ENCODE measurements around the gene PCDHB5. TPM values are rescaled to one million over a fixed set of nuclear protein-coding genes. Genes with fewer than 3 reads are reported as not detected.
"Not testable (repeated sequence)": the region's sequence is repeated elsewhere in the genome, so short reads cannot be mapped to it uniquely, and the experiment has no call there.

Gene PCDHB5
- total RNA-seq, 1 experiment from 2014 or later = 23.6 TPM

- Histone ChIP-seq H3K4me3 (ENCODE audit: low read depth, low read length, poor library complexity, severe bottlenecking) (no peak overlapping the region), H3K4me1 (ENCODE audit: insufficient read depth, low read length, poor library complexity, severe bottlenecking) (no peaks in the 10 kb centered on the region), H3K9me3 (ENCODE audit: low read depth, low read length, poor library complexity, severe bottlenecking) (no peaks in the 10 kb centered on the region), H3K36me3 (ENCODE audit: insufficient read depth, low read length, poor library complexity, severe bottlenecking) (no peaks in the 10 kb centered on the region), H3K27me3 (replicated peaks; ENCODE audit: insufficient read depth, low read depth, low read length, poor library complexity) (no peaks in the 10 kb centered on the region), H3K27ac (ENCODE audit: low read depth, low read length, poor library complexity, severe bottlenecking) (no peak overlapping the region)
- no TSS peak for BruUV-seq (replicated peaks)
- intact Hi-C loops (cut with micrococcal nuclease; ENCODE audit: unreplicated experiment) = no loop called here
- ChIA-PET CTCF (no interaction called here), POLR2A (ENCODE audit: low non-redundant PET) (no interaction called here)
- DNase-seq (ENCODE audit: low spot score) = no peak
- TF ChIP-seq, protein P1, sequence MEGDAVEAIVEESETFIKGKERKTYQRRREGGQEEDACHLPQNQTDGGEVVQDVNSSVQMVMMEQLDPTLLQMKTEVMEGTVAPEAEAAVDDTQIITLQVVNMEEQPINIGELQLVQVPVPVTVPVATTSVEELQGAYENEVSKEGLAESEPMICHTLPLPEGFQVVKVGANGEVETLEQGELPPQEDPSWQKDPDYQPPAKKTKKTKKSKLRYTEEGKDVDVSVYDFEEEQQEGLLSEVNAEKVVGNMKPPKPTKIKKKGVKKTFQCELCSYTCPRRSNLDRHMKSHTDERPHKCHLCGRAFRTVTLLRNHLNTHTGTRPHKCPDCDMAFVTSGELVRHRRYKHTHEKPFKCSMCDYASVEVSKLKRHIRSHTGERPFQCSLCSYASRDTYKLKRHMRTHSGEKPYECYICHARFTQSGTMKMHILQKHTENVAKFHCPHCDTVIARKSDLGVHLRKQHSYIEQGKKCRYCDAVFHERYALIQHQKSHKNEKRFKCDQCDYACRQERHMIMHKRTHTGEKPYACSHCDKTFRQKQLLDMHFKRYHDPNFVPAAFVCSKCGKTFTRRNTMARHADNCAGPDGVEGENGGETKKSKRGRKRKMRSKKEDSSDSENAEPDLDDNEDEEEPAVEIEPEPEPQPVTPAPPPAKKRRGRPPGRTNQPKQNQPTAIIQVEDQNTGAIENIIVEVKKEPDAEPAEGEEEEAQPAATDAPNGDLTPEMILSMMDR (conservative IDR thresholded peaks at IDR 0.05; ENCODE audit: low read depth, low read length) = no peak
- no peak for TF ChIP-seq EZH2 (IDR thresholded peaks at IDR 0.05; ENCODE audit: borderline replicate concordance, low read depth, low read length, poor library complexity, severe bottlenecking)
Measured at GRCh38 chr5:141175933-141176332, 40.9 kb downstream of the PCDHB5 start.

DNA sequence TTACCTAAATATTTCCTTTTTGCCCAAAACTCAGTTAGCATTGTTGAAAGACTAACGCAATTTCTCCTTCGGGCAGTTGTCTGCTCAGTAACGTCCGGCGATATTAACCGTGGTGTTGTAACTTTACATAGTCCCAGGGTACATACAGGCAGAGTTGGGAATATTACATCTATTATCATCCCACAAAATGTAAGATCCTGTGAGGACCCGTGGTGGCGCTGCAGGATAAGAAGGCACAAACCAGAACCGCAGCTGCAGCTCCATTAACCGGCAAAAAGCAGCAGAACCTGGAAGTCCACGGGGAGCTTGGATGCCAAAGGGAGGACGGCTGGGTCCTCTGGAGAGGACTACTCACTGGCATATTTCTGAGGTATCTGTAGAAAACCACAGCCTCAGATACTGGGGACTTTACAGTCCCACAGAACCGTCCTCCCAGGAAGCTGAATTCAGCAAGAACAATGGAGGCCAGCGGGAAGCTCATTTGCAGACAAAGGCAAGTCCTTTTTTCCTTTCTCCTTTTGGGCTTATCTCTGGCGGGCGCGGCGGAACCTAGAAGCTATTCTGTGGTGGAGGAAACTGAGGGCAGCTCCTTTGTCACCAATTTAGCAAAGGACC lies 42.7 kb downstream of the PCDHB5 start, which contains the start of gene PCDHB8:
TSS of gene PCDHB8 (plus strand) at position 214 of the 615 bp plus-strand sequence. CDS start at position 459, 245 bp downstream.
- intact Hi-C loops (cut with micrococcal nuclease; ENCODE audit: unreplicated experiment); POLR2A ChIA-PET (ENCODE audit: low non-redundant PET); H3K4me1 ChIP-seq (ENCODE audit: insufficient read depth, low read length, poor library complexity, severe bottlenecking); H3K27me3 ChIP-seq (replicated peaks; ENCODE audit: insufficient read depth, low read depth, low read length, poor library complexity); H3K36me3 ChIP-seq (ENCODE audit: insufficient read depth, low read length, poor library complexity, severe bottlenecking); H3K27ac ChIP-seq (ENCODE audit: low read depth, low read length, poor library complexity, severe bottlenecking); H3K9me3 ChIP-seq (ENCODE audit: low read depth, low read length, poor library complexity, severe bottlenecking); BruUV-seq (replicated peaks): not testable (repeated sequence)
- TF ChIP-seq, protein P1 (conservative IDR thresholded peaks at IDR 0.05; ENCODE audit: low read depth, low read length) = peak; percentile 54
- CTCF ChIA-PET = interaction anchor here (0.6 kb wide), 1 partner anchor 21 kb away, joined by 3 read pairs; no protein-coding TSS in a partner anchor
- H3K4me3 ChIP-seq (ENCODE audit: low read depth, low read length, poor library complexity, severe bottlenecking) = peak within 1 kb of the TSS; percentile 39
- peak; percentile 79 for DNase-seq (ENCODE audit: low spot score)

DNA sequence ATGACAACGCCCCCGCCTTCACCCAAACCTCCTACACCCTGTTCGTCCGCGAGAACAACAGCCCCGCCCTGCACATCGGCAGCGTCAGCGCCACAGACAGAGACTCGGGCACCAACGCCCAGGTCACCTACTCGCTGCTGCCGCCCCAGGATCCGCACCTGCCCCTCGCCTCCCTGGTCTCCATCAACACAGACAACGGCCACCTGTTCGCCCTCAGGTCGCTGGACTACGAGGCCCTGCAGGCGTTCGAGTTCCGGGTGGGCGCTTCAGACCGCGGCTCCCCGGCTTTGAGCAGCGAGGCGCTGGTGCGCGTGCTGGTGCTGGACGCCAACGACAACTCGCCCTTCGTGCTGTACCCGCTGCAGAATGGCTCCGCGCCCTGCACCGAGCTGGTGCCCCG lies 44.4 kb downstream of the PCDHB5 start:
- intact Hi-C loops (cut with micrococcal nuclease; ENCODE audit: unreplicated experiment); H3K27me3 ChIP-seq (replicated peaks; ENCODE audit: insufficient read depth, low read depth, low read length, poor library complexity); H3K4me1 ChIP-seq (ENCODE audit: insufficient read depth, low read length, poor library complexity, severe bottlenecking); H3K27ac ChIP-seq (ENCODE audit: low read depth, low read length, poor library complexity, severe bottlenecking); H3K9me3 ChIP-seq (ENCODE audit: low read depth, low read length, poor library complexity, severe bottlenecking); H3K36me3 ChIP-seq (ENCODE audit: insufficient read depth, low read length, poor library complexity, severe bottlenecking); DNase-seq (ENCODE audit: low spot score); CTCF ChIA-PET; BruUV-seq (replicated peaks); POLR2A ChIA-PET (ENCODE audit: low non-redundant PET); H3K4me3 ChIP-seq (ENCODE audit: low read depth, low read length, poor library complexity, severe bottlenecking): not testable (repeated sequence)

GRCh38 chr5:141179876-141180275 lies 44.9 kb downstream of the PCDHB5 start:
- H3K27me3 ChIP-seq (replicated peaks; ENCODE audit: insufficient read depth, low read depth, low read length, poor library complexity); POLR2A ChIA-PET (ENCODE audit: low non-redundant PET); H3K4me3 ChIP-seq (ENCODE audit: low read depth, low read length, poor library complexity, severe bottlenecking); DNase-seq (ENCODE audit: low spot score); H3K4me1 ChIP-seq (ENCODE audit: insufficient read depth, low read length, poor library complexity, severe bottlenecking); H3K36me3 ChIP-seq (ENCODE audit: insufficient read depth, low read length, poor library complexity, severe bottlenecking); BruUV-seq (replicated peaks); CTCF ChIA-PET; H3K27ac ChIP-seq (ENCODE audit: low read depth, low read length, poor library complexity, severe bottlenecking); H3K9me3 ChIP-seq (ENCODE audit: low read depth, low read length, poor library complexity, severe bottlenecking): not testable (repeated sequence)
- intact Hi-C loops (cut with micrococcal nuclease; ENCODE audit: unreplicated experiment) = loop anchor here (5.0 kb wide), 1 partner anchor 88 kb away; the partner anchor contains the start of gene PCDHB2

Data from A673 (cell line).